Right lobe of liver (tissue), 6 donors: ENCODE data around the gene MTIF3. TPM values are rescaled to one million over a fixed set of nuclear protein-coding genes. Genes with fewer than 3 reads are reported as not detected.

Experiments used
- ATAC-seq, 4 donors: fragments of 200-7000 bp; cut with Tn5 transposase; one replicate each; pipeline ENCODE4 v1.9.1; 2020; ENCODE audit warnings: mild to moderate bottlenecking in 4 of 4, moderate library complexity in 4 of 4
- DNase-seq, 3 donors: peaks; one replicate each; pipeline ENCODE4 v3.0.0-alpha.2; 2020
- H3K27ac ChIP-seq, 3 donors: fragments of 200-600 bp; one replicate each; pipeline ENCODE4 v1.8.0; 2022
- H3K27me3 ChIP-seq, 2 donors: fragments of 200-600 bp; one replicate each; pipeline ENCODE4 v1.8.0; 2022
- H3K36me3 ChIP-seq, 4 donors: fragments of 200-600 bp; sonication (generic) in 1 of 4; one replicate each; pipeline versions ENCODE4 v1.5.1 to v1.8.0; 2017 to 2022; ENCODE audit warnings: control low read depth in 1 of 4
- H3K4me1 ChIP-seq, 4 donors: fragments of 200-600 bp; sonication (generic) in 1 of 4; one replicate each; pipeline versions ENCODE4 v1.5.1 to v1.8.0; 2017 to 2022; ENCODE audit warnings: control low read depth in 1 of 4
- H3K4me3 ChIP-seq, 3 donors: fragments of 200-600 bp; one replicate each; pipeline ENCODE4 v1.8.0; 2022
- H3K9me3 ChIP-seq, 4 donors: fragments of 200-600 bp; sonication (generic) in 1 of 4; one replicate each; pipeline versions ENCODE4 v1.5.1 to v1.8.0; 2017 to 2022; ENCODE audit warnings: control low read depth in 1 of 4
- CTCF ChIP-seq, 4 donors: fragments of 200-600 bp in 3 of 4; fragments of 450-650 bp in 1 of 4; IDR thresholded peaks; one replicate each; pipeline versions ENCODE4 v1.5.1 to v1.8.0; 2016 to 2022; ENCODE audit warnings: antibody characterized with exemption in 4 of 4, mild to moderate bottlenecking in 2 of 4
- POLR2A ChIP-seq: fragments of 450-650 bp; IDR thresholded peaks from one replicate; pipeline ENCODE4 v1.6.1; 2017; ENCODE audit warnings: antibody characterized with exemption, mild to moderate bottlenecking
- WGBS: methylation state at CpG from one replicate; pipeline ENCODE4 v1.1.6; 2018; ENCODE audit warnings: low coverage, low lambda C conversion rate; ENCODE audit not compliant: insufficient coverage; ENCODE audit errors: missing lambda C conversion rate; 5-methylcytosine and 5-hydroxymethylcytosine counted together
- intact Hi-C, 2 donors: fragments of 100-400 bp; cut with DNase I; formaldehyde crosslinking; loops; one replicate each; pipeline versions ENCODE4 v1.11.2 to v1.14.1; 2022
- total RNA-seq, 6 experiments: library from RNA; depleted of rRNA in 2 of 6; stranded (reverse); fragments of >200 nt in 2 of 6; fragmentation: NEBNext Ultra II Directional in 3 of 6; extraction: Animal tissue kit (Norgen Biotek cat#: 25700) in 3 of 6; gene quantifications; one replicate each; pipeline versions ENCODE4 v1.1.0 to v1.2.4, GENCODE V29; 2016 to 2023
- donor health status: DM: no; HTN: yes; CAD: no.
- donor health status: DM: no; HTN: no; CAD: no.
- donor health status: DM: no; HTN: no; CAD: no.
- donor health status: DM: no; HTN: yes; CAD: no.
- donor health status: DM: no; HTN: yes; CAD: no.

The MTIF3 gene
- total RNA-seq, 6 experiments from 2014 or later = 26.5 to 46.0 (median 32.0) TPM

- H3K27me3 ChIP-seq = no peaks in the 10 kb centered on the region
- WGBS = 69% methylated on average over 6 of the region's 7 CpGs
- H3K9me3 ChIP-seq = no peaks in the 10 kb centered on the region
- ATAC-seq (no peak), DNase-seq (no peak)
- peaks cover 0 to 12% (median 3%) of the 10 kb centered on the region in 4 donors for H3K36me3 ChIP-seq
- H3K4me3 ChIP-seq = no peak overlapping the region
- intact Hi-C loops = no loop called here
- H3K27ac ChIP-seq = no peak overlapping the region
- TF ChIP-seq POLR2A = no peak
- no peak for TF ChIP-seq CTCF (IDR thresholded peaks at IDR 0.05)
- no peaks in the 10 kb centered on the region for H3K4me1 ChIP-seq
Measured at GRCh38 chr13:27442797-27443196, 7.6 kb downstream of the MTIF3 start.

- 83% methylated on average over 15 of the region's 15 CpGs for WGBS
- intact Hi-C loops = no loop called here
- DNase-seq = no peak
- H3K36me3 ChIP-seq = peaks cover 0 to 12% (median 3%) of the 10 kb centered on the region in 4 donors
- no peak for ATAC-seq
- H3K4me1 ChIP-seq = no peaks in the 10 kb centered on the region
- no peak for TF ChIP-seq CTCF (IDR thresholded peaks at IDR 0.05)
- no peak for TF ChIP-seq POLR2A
- H3K9me3 ChIP-seq = no peaks in the 10 kb centered on the region
- no peak overlapping the region for H3K27ac ChIP-seq
- H3K4me3 ChIP-seq = no peak overlapping the region
- H3K27me3 ChIP-seq = no peaks in the 10 kb centered on the region
Measured at GRCh38 chr13:27442071-27442647, 8.2 kb downstream of the MTIF3 start.

- ATAC-seq (no peak), DNase-seq (no peak)
- Histone ChIP-seq H3K36me3 (peaks cover 0 to 23% (median 8%) of the 10 kb centered on the region in 4 donors), H3K4me3 (no peak overlapping the region), H3K9me3 (no peaks in the 10 kb centered on the region), H3K4me1 (no peaks in the 10 kb centered on the region), H3K27ac (no peak overlapping the region), H3K27me3 (no peaks in the 10 kb centered on the region)
- intact Hi-C loops = no loop called here
- 50% methylated on average over 1 of the region's 1 CpG for WGBS
- TF ChIP-seq POLR2A (no peak), CTCF (IDR thresholded peaks at IDR 0.05) (no peak)
Measured at GRCh38 chr13:27440408-27440807, 10.0 kb downstream of the MTIF3 start.

- peaks cover 0 to 54% (median 21%) of the 10 kb centered on the region in 4 donors for H3K36me3 ChIP-seq
- no peaks in the 10 kb centered on the region for H3K9me3 ChIP-seq
- DNase-seq = no peak
- H3K4me3 ChIP-seq = no peak overlapping the region
- TF ChIP-seq CTCF (IDR thresholded peaks at IDR 0.05) = no peak
- no peak for TF ChIP-seq POLR2A
- WGBS = 92% methylated on average over 2 of the region's 2 CpGs
- no peaks in the 10 kb centered on the region for H3K27me3 ChIP-seq
- ATAC-seq = no peak
- intact Hi-C loops = no loop called here
- H3K27ac ChIP-seq = no peak overlapping the region
- H3K4me1 ChIP-seq = no peaks in the 10 kb centered on the region
Measured at GRCh38 chr13:27437126-27437525, 13.2 kb downstream of the MTIF3 start.
